Neural progenitor cell (in vitro differentiated cells): ENCODE measurements around the gene BOK. TPM values are rescaled to one million over a fixed set of nuclear protein-coding genes. Genes with fewer than 3 reads are reported as not detected.

ENCODE experiments used
- DNase-seq: peaks from one replicate; pipeline ENCODE4 v3.0.0-alpha.2; 2016; ENCODE audit warnings: low spot score
- H2AFZ ChIP-seq: fragments of 200-600 bp; sonication (generic); replicated peaks from 2 replicates; pipeline ENCODE4 v1.6.1; 2016; ENCODE audit warnings: antibody characterized with exemption
- H3F3A ChIP-seq: fragments of 200-600 bp; sonication (generic); 2 replicates; pipeline ENCODE4 v1.6.1; 2016; ENCODE audit warnings: antibody characterized with exemption, low read depth
- H3K27ac ChIP-seq: fragments of 200-600 bp; sonication (generic); 2 replicates; pipeline ENCODE4 v1.5.1; 2016; ENCODE audit warnings: mild to moderate bottlenecking
- H3K27me3 ChIP-seq: fragments of 200-600 bp; sonication (generic); 2 replicates; pipeline ENCODE4 v1.6.1; 2016; ENCODE audit warnings: mild to moderate bottlenecking, moderate library complexity
- H3K36me3 ChIP-seq: fragments of 200-600 bp; sonication (generic); 2 replicates; pipeline ENCODE4 v1.5.1; 2016
- H3K4me1 ChIP-seq: fragments of 200-600 bp; sonication (generic); 2 replicates; pipeline ENCODE4 v1.6.1; 2016; ENCODE audit warnings: mixed run types
- H3K4me2 ChIP-seq: fragments of 200-600 bp; sonication (generic); 2 replicates; pipeline ENCODE4 v1.6.1; 2016
- H3K4me3 ChIP-seq: fragments of 200-600 bp; sonication (generic); 2 replicates; pipeline ENCODE4 v1.5.1; 2016
- H3K79me2 ChIP-seq: fragments of 200-600 bp; sonication (generic); 2 replicates; pipeline ENCODE4 v1.6.1; 2016; ENCODE audit warnings: low read depth
- H3K9ac ChIP-seq: fragments of 200-600 bp; sonication (generic); 2 replicates; pipeline ENCODE4 v1.6.1; 2016
- H3K9me3 ChIP-seq: fragments of 200-600 bp; sonication (generic); 2 replicates; pipeline ENCODE4 v1.5.1; 2016; ENCODE audit warnings: low read depth
- H4K20me1 ChIP-seq: fragments of 200-600 bp; sonication (generic); 2 replicates; pipeline ENCODE4 v1.6.1; 2016; ENCODE audit warnings: low read depth
- H3K27ac Mint-ChIP-seq: 3 replicates; pipeline ENCODE4 v1.8.0; 2021; ENCODE audit warnings: mixed read lengths
- H3K27me3 Mint-ChIP-seq: 2 replicates; pipeline ENCODE4 v1.8.0; 2022; ENCODE audit warnings: low read depth, mild to moderate bottlenecking, inconsistent platforms, moderate library complexity, mixed read lengths; ENCODE audit not compliant: insufficient read depth
- H3K36me3 Mint-ChIP-seq: 3 replicates; pipeline ENCODE4 v1.8.0; 2021; ENCODE audit warnings: mixed read lengths
- H3K4me1 Mint-ChIP-seq: 3 replicates; pipeline ENCODE4 v1.8.0; 2021; ENCODE audit warnings: mixed read lengths
- H3K4me3 Mint-ChIP-seq: 3 replicates; pipeline ENCODE4 v1.8.0; 2021; ENCODE audit warnings: mild to moderate bottlenecking, moderate library complexity, mixed read lengths
- H3K9me3 Mint-ChIP-seq: 3 replicates; pipeline ENCODE4 v1.8.0; 2020; ENCODE audit warnings: mixed read lengths
- CTCF ChIP-seq: fragments of 200-600 bp; sonication (generic); IDR thresholded peaks from 2 replicates; pipeline ENCODE4 v1.5.1; 2017; ENCODE audit warnings: antibody characterized with exemption, mild to moderate bottlenecking
- EZH2 ChIP-seq: fragments of 200-600 bp; sonication (generic); IDR thresholded peaks from 2 replicates; pipeline ENCODE4 v1.6.1; 2017; ENCODE audit warnings: antibody characterized with exemption, mild to moderate bottlenecking, moderate library complexity
- EZH2phosphoT487 ChIP-seq: fragments of 200-600 bp; sonication (generic); IDR thresholded peaks from 2 replicates; pipeline ENCODE4 v1.6.1; 2017; ENCODE audit warnings: antibody characterized with exemption
- total RNA-seq: library from RNA; depleted of rRNA; stranded (reverse); fragments of >200 nt; gene quantifications from 2 replicates; pipeline ENCODE4 v1.2.3, GENCODE V29; 2015; ENCODE audit warnings: low replicate concordance

The BOK gene
- total RNA-seq, 1 donor from 2014 or later, result 2.0 TPM

- peaks cover 9% of the 10 kb centered on the region for H3K9me3 Mint-ChIP-seq
- H3K4me2 ChIP-seq, result no peak overlapping the region
Measured at GRCh38 chr2:241593271-241593670, 34.7 kb downstream of the BOK start.

GRCh38 chr2:241595600-241596140 is 37.1 kb downstream of the BOK start:
- no peak for TF ChIP-seq EZH2phosphoT487
- TF ChIP-seq EZH2, result no peak
- peak; percentile 58 for TF ChIP-seq CTCF
- Histone ChIP-seq H3K4me1 (no peaks in the 10 kb centered on the region), H3K4me2 (no peak overlapping the region), H3K36me3 (no peaks in the 10 kb centered on the region), H3F3A (no peaks in the 10 kb centered on the region), H3K79me2 (no peaks in the 10 kb centered on the region), H2AFZ (no peak overlapping the region), H3K27me3 (no peaks in the 10 kb centered on the region), H3K9me3 (no peaks in the 10 kb centered on the region), H4K20me1 (peaks cover 4% of the 10 kb centered on the region), H3K27ac (no peak overlapping the region), H3K4me3 (no peak overlapping the region), H3K9ac (no peak overlapping the region)
- H3K36me3 Mint-ChIP-seq, result peaks cover 18% of the 10 kb centered on the region
- peak; percentile 65 for DNase-seq
- no peak overlapping the region for H3K4me3 Mint-ChIP-seq
- no peaks in the 10 kb centered on the region for H3K4me1 Mint-ChIP-seq
- H3K27me3 Mint-ChIP-seq, result peaks cover 2% of the 10 kb centered on the region
- H3K9me3 Mint-ChIP-seq, result no peaks in the 10 kb centered on the region
- H3K27ac Mint-ChIP-seq, result no peak overlapping the region

More at GRCh38 chr2:241593271-241593670, 34.7 kb downstream of the BOK start:
- peaks cover 5% of the 10 kb centered on the region for H3K9me3 ChIP-seq
- peaks cover 5% of the 10 kb centered on the region for H3K27me3 Mint-ChIP-seq
- no peaks in the 10 kb centered on the region for H3K4me1 ChIP-seq
- no peak overlapping the region for H3K4me3 ChIP-seq
- no peak overlapping the region for H3K27ac Mint-ChIP-seq
- H3K36me3 ChIP-seq, result peaks cover 3% of the 10 kb centered on the region
- no peak overlapping the region for H2AFZ ChIP-seq
- peaks cover 12% of the 10 kb centered on the region for H3K36me3 Mint-ChIP-seq
- H3F3A ChIP-seq, result no peaks in the 10 kb centered on the region
- no peak overlapping the region for H3K9ac ChIP-seq
- H3K79me2 ChIP-seq, result no peaks in the 10 kb centered on the region
- no peaks in the 10 kb centered on the region for H3K27me3 ChIP-seq
- no peaks in the 10 kb centered on the region for H3K4me1 Mint-ChIP-seq
- H4K20me1 ChIP-seq, result peaks cover 4% of the 10 kb centered on the region
- no peak for DNase-seq
- no peak overlapping the region for H3K4me3 Mint-ChIP-seq
- no peak overlapping the region for H3K27ac ChIP-seq
- TF ChIP-seq CTCF (no peak), EZH2phosphoT487 (no peak), EZH2 (no peak)

- Histone ChIP-seq H3K27me3 (no peaks in the 10 kb centered on the region), H3K79me2 (no peaks in the 10 kb centered on the region), H3K9me3 (no peaks in the 10 kb centered on the region), H4K20me1 (peaks cover 4% of the 10 kb centered on the region), H3F3A (no peaks in the 10 kb centered on the region), H3K4me2 (no peak overlapping the region), H3K4me3 (no peak overlapping the region), H3K4me1 (no peaks in the 10 kb centered on the region), H3K36me3 (no peaks in the 10 kb centered on the region), H2AFZ (no peak overlapping the region), H3K27ac (no peak overlapping the region), H3K9ac (no peak overlapping the region)
- no peak for DNase-seq
- no peak overlapping the region for H3K4me3 Mint-ChIP-seq
- H3K4me1 Mint-ChIP-seq, result no peaks in the 10 kb centered on the region
- no peak for TF ChIP-seq CTCF
- TF ChIP-seq EZH2phosphoT487, result no peak
- no peak for TF ChIP-seq EZH2
- H3K9me3 Mint-ChIP-seq, result no peaks in the 10 kb centered on the region
- H3K36me3 Mint-ChIP-seq, result peaks cover 27% of the 10 kb centered on the region
- no peak overlapping the region for H3K27ac Mint-ChIP-seq
- peaks cover 2% of the 10 kb centered on the region for H3K27me3 Mint-ChIP-seq
Measured at GRCh38 chr2:241597561-241597960, 39.0 kb downstream of the BOK start.
